K562 (cell line): ENCODE measurements around the gene IBA57. TPM values are rescaled to one million over a fixed set of nuclear protein-coding genes. Genes with fewer than 3 reads are reported as not detected.

Experiments used
- ARID2 ChIP-seq: fragments of 450-650 bp; IDR thresholded peaks from 2 replicates; pipeline ENCODE4 v1.6.1; 2017; ENCODE audit warnings: antibody characterized with exemption, mild to moderate bottlenecking
- CBX3 ChIP-seq, 2 experiments: IDR thresholded peaks; 1 replicate in 1 of 2; 2 replicates in 1 of 2; pipeline ENCODE4 v1.6.1; 2012; ENCODE audit warnings: inconsistent platforms in 2 of 2, low read length in 2 of 2, borderline replicate concordance in 1 of 2, control low read depth in 1 of 2
- E2F4 ChIP-seq: sonication (generic); formaldehyde crosslinking; IDR thresholded peaks from 2 replicates; pipeline ENCODE4 v1.8.0; 2022; ENCODE audit warnings: mild to moderate bottlenecking, low read depth, missing genetic modification reagents
- ELF1 ChIP-seq: fragments of 200-800 bp; sonication (Bioruptor generic); IDR thresholded peaks from 2 replicates; pipeline ENCODE4 v1.6.1; 2016; ENCODE audit warnings: missing genetic modification characterization, missing compliant biosample characterization
- FOXJ3 ChIP-seq: sonication (generic); formaldehyde crosslinking; IDR thresholded peaks from 2 replicates; pipeline ENCODE4 v1.4.0; 2020; ENCODE audit warnings: mild to moderate bottlenecking, missing genetic modification reagents
- GABPA ChIP-seq: fragments of 200-800 bp; sonication (Bioruptor generic); conservative IDR thresholded peaks from 2 replicates; pipeline ENCODE4 v1.6.1; 2016; ENCODE audit warnings: low read depth, missing genetic modification characterization, missing compliant biosample characterization
- HDGF ChIP-seq: fragments of 450-650 bp; IDR thresholded peaks from 2 replicates; pipeline ENCODE4 v1.6.1; 2016
- HLTF ChIP-seq: fragments of 450-650 bp; IDR thresholded peaks from 2 replicates; pipeline ENCODE4 v1.6.1; 2016
- HNRNPK ChIP-seq: fragments of 200-400 bp; formaldehyde crosslinking; IDR thresholded peaks from one replicate; pipeline ENCODE4 v1.6.1; 2018; ENCODE audit warnings: mild to moderate bottlenecking, low read depth, low read length; ENCODE audit not compliant: poor library complexity, severe bottlenecking
- MTA1 ChIP-seq: fragments of 450-650 bp; IDR thresholded peaks from 2 replicates; pipeline ENCODE4 v1.6.1; 2017; ENCODE audit warnings: borderline replicate concordance
- MYC ChIP-seq, 2 experiments: fragments of 250-450 bp in 1 of 2; sonication (Bioruptor Pico) in 1 of 2; IDR thresholded peaks; 2 replicates each; pipeline versions ENCODE4 v1.5.1 to v1.6.1; 2012 to 2021; ENCODE audit warnings: low read depth in 2 of 2, borderline replicate concordance in 1 of 2, improper control_type of control experiment in 1 of 2, low read length in 1 of 2, mild to moderate bottlenecking in 1 of 2, moderate library complexity in 1 of 2
- NFIC ChIP-seq: fragments of 450-650 bp; IDR thresholded peaks from 2 replicates; pipeline ENCODE4 v1.6.1; 2017; ENCODE audit warnings: mild to moderate bottlenecking, inconsistent platforms
- NFRKB ChIP-seq: fragments of 450-650 bp; IDR thresholded peaks from 2 replicates; pipeline ENCODE4 v1.6.1; 2016; ENCODE audit warnings: low read depth
- NR0B1 ChIP-seq: fragments of 450-650 bp; IDR thresholded peaks from one replicate; pipeline ENCODE4 v1.6.1; 2018; ENCODE audit warnings: mild to moderate bottlenecking, moderate library complexity; ENCODE audit not compliant: partially characterized antibody
- PHF21A ChIP-seq: fragments of 450-650 bp; IDR thresholded peaks from 2 replicates; pipeline ENCODE4 v1.6.1; 2017; ENCODE audit warnings: low read depth, borderline replicate concordance
- POLR3A ChIP-seq: IDR thresholded peaks from 2 replicates; pipeline ENCODE4 v1.6.1; 2011; ENCODE audit warnings: borderline replicate concordance, mild to moderate bottlenecking, moderate library complexity; ENCODE audit not compliant: insufficient read length, insufficient read depth; ENCODE audit errors: extremely low read depth
- SREBF1 ChIP-seq: fragments of 150-350 bp; IDR thresholded peaks from 2 replicates; pipeline ENCODE4 v1.6.1; 2014; ENCODE audit warnings: antibody characterized with exemption, low read depth, low read length, borderline replicate concordance
- TAF15 ChIP-seq: fragments of 200-400 bp; formaldehyde crosslinking; IDR thresholded peaks from 2 replicates; pipeline ENCODE4 v1.6.1; 2017; ENCODE audit warnings: mild to moderate bottlenecking, low read depth, low read length, moderate library complexity
- TEAD1 ChIP-seq, 2 experiments: fragments of 450-650 bp in 1 of 2; sonication (generic) in 1 of 2; formaldehyde crosslinking; IDR thresholded peaks; 2 replicates each; pipeline versions ENCODE4 v1.4.0 to v1.8.0; 2020 to 2022; ENCODE audit warnings: mild to moderate bottlenecking in 2 of 2, missing genetic modification reagents in 1 of 2
- ZNF311 ChIP-seq: fragments of 250-450 bp; sonication (Bioruptor Pico); IDR thresholded peaks from 2 replicates; pipeline ENCODE4 v1.4.0; 2020; ENCODE audit warnings: mild to moderate bottlenecking, moderate library complexity
- ZNF780A ChIP-seq: fragments of 250-450 bp; sonication (Bioruptor Pico); IDR thresholded peaks from 2 replicates; pipeline ENCODE4 v1.5.0; 2021; ENCODE audit warnings: mild to moderate bottlenecking
- polyA plus RNA-seq, 8 experiments: library from polyadenylated mRNA; depleted of rRNA in 4 of 8; stranded (reverse) in 5 of 8; unstranded in 3 of 8; fragments of >200 nt; fragmentation: Nextera tagmentation in 2 of 8; fragmentation: Illumina TruSeq in 1 of 8; extraction: Ambion mirVana in 2 of 8; extraction: Trizol in 1 of 8; gene quantifications; 2 replicates each; pipeline versions ENCODE4 v1.2.1 to v1.2.3, GENCODE V29; 2011 to 2014; ENCODE audit warnings: inconsistent platforms in 1 of 8, missing spikeins in 1 of 8
- total RNA-seq, 7 experiments: library from RNA; depleted of rRNA in 6 of 7; stranded (reverse); fragments of >200 nt in 6 of 7; fragmentation: Illumina TruSeq in 2 of 7; extraction: Trizol in 2 of 7; gene quantifications; 2 replicates each; pipeline versions ENCODE4 v1.2.1 to v1.2.3, GENCODE V29; 2011 to 2021; ENCODE audit warnings: low replicate concordance in 1 of 7
- TF ChIP-seq, protein P1 (sequence below): IDR thresholded peaks from 2 replicates; pipeline ENCODE4 v1.6.1; 2016; ENCODE audit warnings: missing genetic modification characterization, missing compliant biosample characterization

The IBA57 gene
- total and polyA plus RNA-seq, 9 of the 15 experiments (the other 6 are each of a cell fraction or from before 2014, with no cell fraction given), result 0.77 to 15.5 (median 2.7) TPM

GRCh38 chr1:228212966-228213844 is 47.6 kb downstream of the IBA57 start (continued):
- TF ChIP-seq NFIC (peak; percentile 62), MTA1 (peak; percentile 28; the same call in 1 of the 2 replicates), HLTF (0 out of 2 replicates have a peak, but pooled peaks have one; percentile 28), ARID2 (0 out of 2 replicates have a peak, but pooled peaks have one; percentile 48), TAF15 (no peak), E2F4 (CRISPR knock-in tag) (no peak), ZNF780A (CRISPR knock-in tag) (no peak), HDGF (no peak), NR0B1 (no peak), POLR3A (no peak), HNRNPK (no peak), ELF1 (no peak), ZNF311 (CRISPR knock-in tag) (no peak), NFRKB (0 out of 2 replicates have a peak, but pooled peaks have one; percentile 37), CBX3 (IDR thresholded peaks at IDR 0.05; ENCODE audit: borderline replicate concordance in 1 of 2, low read length in 2 of 2) (peak in 1 of 2 experiments; percentile 68; a peak in 1 of 3 replicates), TEAD1 (CRISPR knock-in tag; IDR thresholded peaks at IDR 0.05) (no peak), GABPA (tag) (peak; percentile 54; the same call in 1 of the 2 replicates), SREBF1 (no peak), FOXJ3 (CRISPR knock-in tag) (no peak), MYC (IDR thresholded peaks at IDR 0.05; ENCODE audit: low read depth, low read length) (peak; percentile 72), MYC (CRISPR knock-in tag; IDR thresholded peaks at IDR 0.05; ENCODE audit: borderline replicate concordance, low read depth) (no peak), PHF21A (no peak)
- TF ChIP-seq, protein P1, sequence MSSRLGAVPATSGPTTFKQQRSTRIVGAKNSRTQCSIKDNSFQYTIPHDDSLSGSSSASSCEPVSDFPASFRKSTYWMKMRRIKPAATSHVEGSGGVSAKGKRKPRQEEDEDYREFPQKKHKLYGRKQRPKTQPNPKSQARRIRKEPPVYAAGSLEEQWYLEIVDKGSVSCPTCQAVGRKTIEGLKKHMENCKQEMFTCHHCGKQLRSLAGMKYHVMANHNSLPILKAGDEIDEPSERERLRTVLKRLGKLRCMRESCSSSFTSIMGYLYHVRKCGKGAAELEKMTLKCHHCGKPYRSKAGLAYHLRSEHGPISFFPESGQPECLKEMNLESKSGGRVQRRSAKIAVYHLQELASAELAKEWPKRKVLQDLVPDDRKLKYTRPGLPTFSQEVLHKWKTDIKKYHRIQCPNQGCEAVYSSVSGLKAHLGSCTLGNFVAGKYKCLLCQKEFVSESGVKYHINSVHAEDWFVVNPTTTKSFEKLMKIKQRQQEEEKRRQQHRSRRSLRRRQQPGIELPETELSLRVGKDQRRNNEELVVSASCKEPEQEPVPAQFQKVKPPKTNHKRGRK (tag), result peak; percentile 46
